ENCODE results near the gene AMPH.
"Not testable (repeated sequence)": the region's sequence is repeated elsewhere in the genome, so short reads cannot be mapped to it uniquely, and the experiment has no call there.

AMPH gene

GRCh38 chr7:38345299-38346172, 285.6 kb downstream of the AMPH start:
- DNase-seq = not testable (repeated sequence)

DNA sequence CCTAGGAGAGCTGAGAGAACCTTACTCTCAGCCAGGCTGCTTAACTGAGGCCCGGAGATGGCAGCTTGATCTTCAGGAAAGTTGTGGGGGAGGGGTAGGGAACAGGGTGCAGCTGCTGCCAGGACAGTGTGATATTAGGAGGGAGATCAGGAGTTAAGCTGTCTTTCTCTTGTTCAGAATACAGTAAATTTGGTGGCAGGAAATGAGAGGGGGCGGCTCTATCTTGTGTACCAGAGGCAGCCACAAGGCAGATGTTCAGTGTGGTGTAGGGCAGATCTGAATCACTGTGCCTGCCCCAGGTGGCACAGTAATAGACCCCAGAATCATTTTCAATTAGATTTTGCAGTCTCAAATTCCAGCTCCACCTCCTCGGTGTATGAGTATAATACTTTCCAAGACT, 286.4 kb downstream of the AMPH start:
- DNase-seq = not testable (repeated sequence)

DNA sequence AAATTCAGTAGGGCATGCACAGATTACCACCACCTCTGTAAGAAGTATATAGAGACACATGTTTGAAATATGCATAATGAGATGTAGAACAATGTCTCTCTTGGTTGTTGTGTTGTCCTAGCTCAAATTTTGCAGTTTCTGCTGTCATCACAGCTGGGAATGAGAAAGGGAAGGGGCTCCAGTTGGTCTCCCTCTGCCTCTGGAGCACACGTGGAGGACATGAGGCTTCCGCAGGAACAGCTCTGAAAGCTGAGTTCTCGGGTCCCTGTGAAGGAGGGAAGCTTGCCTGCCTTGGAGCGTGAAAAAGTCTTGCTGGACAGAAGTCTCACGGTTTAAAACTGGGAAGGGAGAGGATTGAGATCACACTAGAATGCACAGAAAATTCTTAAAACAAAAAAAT, 289.0 kb downstream of the AMPH start:
- not testable (repeated sequence) for DNase-seq

DNA sequence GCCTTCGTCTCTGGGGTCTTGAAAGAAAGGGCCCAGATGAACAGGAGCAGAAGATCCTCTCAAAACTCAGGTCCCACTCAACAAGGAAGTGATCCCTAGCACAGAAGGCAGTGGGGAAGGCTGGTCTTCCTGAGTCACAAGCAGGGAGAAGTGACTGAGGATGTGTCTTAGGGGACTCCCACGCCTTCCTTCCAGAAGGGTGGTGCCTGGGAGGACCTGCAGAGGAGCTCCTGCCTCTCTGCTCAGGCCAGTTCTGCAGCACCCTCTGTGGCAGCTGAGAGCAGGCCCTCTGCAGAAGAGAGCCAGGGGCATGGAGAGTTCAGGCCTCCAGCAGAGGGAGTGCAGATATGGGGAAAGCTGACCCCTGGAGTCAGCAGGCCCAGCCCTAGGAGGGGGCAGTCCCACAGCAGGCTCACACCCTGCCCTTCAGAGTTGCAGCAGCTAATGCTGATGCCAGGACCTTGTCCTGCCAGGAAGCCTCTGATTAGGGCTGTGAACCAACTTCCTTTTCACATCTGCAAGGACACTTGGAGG, 289.9 kb downstream of the AMPH start:
- DNase-seq = not testable (repeated sequence)

DNA sequence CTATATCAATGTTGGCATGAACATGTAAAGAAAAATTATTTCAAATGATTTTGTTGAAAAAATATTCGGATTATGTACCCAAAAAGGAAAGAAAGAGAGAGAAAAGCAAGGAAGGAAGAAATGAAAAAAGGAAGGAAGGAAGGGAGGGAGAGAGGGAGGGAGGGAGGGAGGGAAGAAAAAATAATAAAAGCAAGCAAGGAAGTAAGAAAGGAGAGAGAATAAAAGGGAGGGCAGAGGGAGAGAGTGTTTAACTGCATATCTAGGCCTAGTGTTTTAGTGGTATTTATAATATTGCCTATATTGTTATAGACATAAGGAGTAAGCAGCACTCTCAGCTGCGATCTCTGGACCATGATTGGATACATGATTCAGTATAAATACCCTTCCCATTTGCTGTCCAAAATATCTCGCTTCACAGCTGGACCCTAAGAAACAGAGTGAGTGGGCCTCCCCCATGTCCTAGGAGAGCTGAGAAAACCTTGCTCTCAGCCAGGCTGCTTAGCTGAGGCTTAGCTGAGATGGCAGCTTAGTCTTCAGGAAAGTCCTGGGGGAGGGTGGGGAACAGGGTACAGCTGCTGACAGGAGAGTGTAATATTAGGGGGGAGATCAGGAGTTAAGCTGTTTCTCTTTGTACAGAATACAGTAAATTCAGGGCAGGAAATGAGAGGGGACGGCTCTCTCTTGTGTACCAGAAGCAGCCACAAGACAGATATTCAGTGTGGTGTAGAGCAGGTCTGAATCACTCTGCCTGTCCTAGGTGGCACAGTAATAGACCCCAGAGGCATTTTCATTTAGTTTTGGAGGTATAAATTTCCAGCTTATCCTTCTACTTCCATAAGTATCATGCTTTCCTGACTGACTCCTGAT, 291.0 kb downstream of the AMPH start:
- DNase-seq = no peak

DNA sequence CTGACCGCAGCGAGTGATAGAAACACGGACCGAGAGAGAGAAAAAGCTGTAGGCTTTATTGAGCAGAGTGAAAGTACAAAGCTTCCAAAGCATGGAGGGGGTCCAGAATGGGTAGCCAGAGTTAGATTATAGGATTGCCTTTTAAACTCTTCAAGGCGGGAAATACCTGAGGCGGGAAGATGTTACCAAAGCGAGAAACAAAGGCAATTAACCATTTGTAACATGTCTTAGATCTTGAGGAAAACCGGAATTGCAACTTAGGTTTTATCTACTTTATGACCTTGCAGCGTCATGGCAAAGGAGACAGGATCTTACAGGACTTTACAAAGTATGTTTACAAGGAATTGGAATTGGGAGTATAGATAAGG, 295.0 kb downstream of the AMPH start:
- not testable (repeated sequence) for DNase-seq

GRCh38 chr7:38335492-38336147, 295.6 kb downstream of the AMPH start:
- peak; percentile 62 for DNase-seq

GRCh38 chr7:38335128-38335491, 296.1 kb downstream of the AMPH start:
- DNase-seq = no peak

GRCh38 chr7:38334163-38334562, 297.0 kb downstream of the AMPH start:
- DNase-seq = no peak

Measured in activated T-cell treated with anti-CD3 and anti-CD28 coated beads for 4 hours (primary cell).